RWPE1 (cell line): ENCODE results near the gene CCND1.

Experiments
- CTCF ChIA-PET: fragments of 350-600 bp; sonication (Branson Sonifier 250); formaldehyde crosslinking; extraction: SDS; loops from one replicate; lab custom pipeline; 2021; lab: Yijun Ruan, JAX
- POLR2A ChIA-PET: fragments of 400-600 bp; formaldehyde crosslinking; extraction: SDS; loops from one replicate; lab custom pipeline; 2020; ENCODE audit warnings: antibody characterized with exemption; ENCODE audit not compliant: low non-redundant PET; lab: Yijun Ruan, JAX
- DNase-seq: peaks from one replicate; pipeline ENCODE4 v3.0.0; 2012; ENCODE audit warnings: low spot score
- H3K27ac ChIP-seq: fragments of 450-650 bp; 2 replicates; pipeline ENCODE4 v1.5.1; 2017
- TF ChIP-seq, protein P1 (sequence below): fragments of 450-650 bp; conservative IDR thresholded peaks from 2 replicates; pipeline ENCODE4 v1.5.1; 2017; ENCODE audit warnings: low read depth, mild to moderate bottlenecking

Gene CCND1

GRCh38 chr11:69696749-69697468 is 56.0 kb downstream of the CCND1 start:
- no peak for DNase-seq

DNA sequence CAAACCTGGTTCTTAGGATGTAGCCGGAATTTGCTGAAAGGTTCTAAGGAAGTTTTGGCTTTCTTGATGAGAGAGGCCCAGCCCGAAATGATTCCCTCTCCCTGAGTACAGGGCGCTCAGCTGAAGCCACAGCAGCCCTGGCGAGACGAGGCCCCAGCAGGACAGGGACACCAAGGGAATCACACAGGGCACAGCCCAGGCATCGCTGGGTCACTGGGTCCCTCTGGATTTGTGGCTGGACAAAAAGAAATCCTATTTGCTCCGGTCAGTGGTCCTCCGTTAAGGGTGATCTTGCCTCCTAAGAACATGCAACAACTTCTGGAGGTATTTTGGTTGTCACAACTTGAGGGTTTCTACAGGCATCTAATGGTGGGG is 56.5 kb downstream of the CCND1 start:
- DNase-seq, result no peak
- CTCF ChIA-PET, result interaction anchor here (0.7 kb wide), 1 partner anchor 484 kb away, joined by 4 read pairs; no protein-coding TSS in a partner anchor
- POLR2A ChIA-PET, result no interaction called here
- TF ChIP-seq, protein P1, sequence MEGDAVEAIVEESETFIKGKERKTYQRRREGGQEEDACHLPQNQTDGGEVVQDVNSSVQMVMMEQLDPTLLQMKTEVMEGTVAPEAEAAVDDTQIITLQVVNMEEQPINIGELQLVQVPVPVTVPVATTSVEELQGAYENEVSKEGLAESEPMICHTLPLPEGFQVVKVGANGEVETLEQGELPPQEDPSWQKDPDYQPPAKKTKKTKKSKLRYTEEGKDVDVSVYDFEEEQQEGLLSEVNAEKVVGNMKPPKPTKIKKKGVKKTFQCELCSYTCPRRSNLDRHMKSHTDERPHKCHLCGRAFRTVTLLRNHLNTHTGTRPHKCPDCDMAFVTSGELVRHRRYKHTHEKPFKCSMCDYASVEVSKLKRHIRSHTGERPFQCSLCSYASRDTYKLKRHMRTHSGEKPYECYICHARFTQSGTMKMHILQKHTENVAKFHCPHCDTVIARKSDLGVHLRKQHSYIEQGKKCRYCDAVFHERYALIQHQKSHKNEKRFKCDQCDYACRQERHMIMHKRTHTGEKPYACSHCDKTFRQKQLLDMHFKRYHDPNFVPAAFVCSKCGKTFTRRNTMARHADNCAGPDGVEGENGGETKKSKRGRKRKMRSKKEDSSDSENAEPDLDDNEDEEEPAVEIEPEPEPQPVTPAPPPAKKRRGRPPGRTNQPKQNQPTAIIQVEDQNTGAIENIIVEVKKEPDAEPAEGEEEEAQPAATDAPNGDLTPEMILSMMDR, result no peak
- no peak overlapping the region for H3K27ac ChIP-seq

More at GRCh38 chr11:69696749-69697468, 56.0 kb downstream of the CCND1 start:
- TF ChIP-seq, protein P1, result no peak
- ChIA-PET POLR2A (no interaction called here), CTCF (interaction anchor here (0.6 to 0.8 kb wide), 3 partner anchors 11 to 1080 kb away, joined by 3 to 6 read pairs (median 4); no protein-coding TSS in a partner anchor)
- H3K27ac ChIP-seq, result no peak overlapping the region

- no peak overlapping the region for H3K27ac ChIP-seq
- TF ChIP-seq, protein P1, result no peak
- POLR2A ChIA-PET, result no interaction called here
- no peak for DNase-seq
- CTCF ChIA-PET, result interaction anchor here (0.7 kb wide), 1 partner anchor 484 kb away, joined by 4 read pairs; no protein-coding TSS in a partner anchor
Measured at GRCh38 chr11:69697861-69698260, 56.9 kb downstream of the CCND1 start.

DNA sequence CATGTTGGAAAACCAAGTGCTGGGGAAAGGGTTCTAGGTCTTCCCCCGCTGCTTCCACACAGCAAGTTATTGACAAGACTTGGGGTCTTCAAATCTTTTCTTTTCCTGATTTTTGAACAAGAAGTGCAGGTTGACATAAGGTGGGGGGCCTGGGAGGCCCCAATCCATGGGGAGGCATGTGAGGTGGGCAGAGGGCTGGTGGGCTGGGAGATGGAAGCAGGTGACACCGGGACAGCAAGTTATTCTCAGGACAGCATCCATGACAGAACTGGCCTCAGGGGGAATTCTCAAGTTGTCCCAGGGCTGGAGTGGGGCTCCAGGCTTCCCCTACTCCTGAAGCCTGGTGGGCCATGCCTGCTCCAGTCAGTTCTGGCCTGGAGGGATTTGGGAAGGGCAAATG is 57.4 kb downstream of the CCND1 start:
- ChIA-PET CTCF (interaction anchor here (0.7 kb wide), 1 partner anchor 484 kb away, joined by 4 read pairs; no protein-coding TSS in a partner anchor), POLR2A (no interaction called here)
- H3K27ac ChIP-seq, result no peak overlapping the region
- TF ChIP-seq, protein P1, result no peak
- no peak for DNase-seq

DNA sequence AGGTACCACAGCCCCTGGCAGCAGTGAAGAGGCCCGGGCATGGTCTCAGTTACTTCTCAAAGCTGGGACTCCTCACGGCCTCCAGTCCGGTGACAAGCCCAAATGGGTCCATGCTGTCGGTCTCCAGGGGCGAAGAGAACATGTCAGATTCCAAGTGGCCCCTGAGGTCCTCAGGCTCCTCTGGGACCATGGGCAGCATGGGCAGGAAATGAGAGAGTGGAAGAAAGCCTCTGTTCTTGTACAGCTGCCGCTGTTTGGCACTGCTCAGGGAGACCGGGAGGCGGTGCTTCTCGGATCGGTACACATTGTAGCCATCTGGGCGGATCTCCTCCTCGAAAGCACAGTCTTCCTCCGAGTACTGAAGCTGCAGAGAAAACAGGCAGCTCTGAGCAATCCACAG is 58.3 kb downstream of the CCND1 start:
- no peak for DNase-seq
- POLR2A ChIA-PET, result no interaction called here
- TF ChIP-seq, protein P1, result no peak

DNA sequence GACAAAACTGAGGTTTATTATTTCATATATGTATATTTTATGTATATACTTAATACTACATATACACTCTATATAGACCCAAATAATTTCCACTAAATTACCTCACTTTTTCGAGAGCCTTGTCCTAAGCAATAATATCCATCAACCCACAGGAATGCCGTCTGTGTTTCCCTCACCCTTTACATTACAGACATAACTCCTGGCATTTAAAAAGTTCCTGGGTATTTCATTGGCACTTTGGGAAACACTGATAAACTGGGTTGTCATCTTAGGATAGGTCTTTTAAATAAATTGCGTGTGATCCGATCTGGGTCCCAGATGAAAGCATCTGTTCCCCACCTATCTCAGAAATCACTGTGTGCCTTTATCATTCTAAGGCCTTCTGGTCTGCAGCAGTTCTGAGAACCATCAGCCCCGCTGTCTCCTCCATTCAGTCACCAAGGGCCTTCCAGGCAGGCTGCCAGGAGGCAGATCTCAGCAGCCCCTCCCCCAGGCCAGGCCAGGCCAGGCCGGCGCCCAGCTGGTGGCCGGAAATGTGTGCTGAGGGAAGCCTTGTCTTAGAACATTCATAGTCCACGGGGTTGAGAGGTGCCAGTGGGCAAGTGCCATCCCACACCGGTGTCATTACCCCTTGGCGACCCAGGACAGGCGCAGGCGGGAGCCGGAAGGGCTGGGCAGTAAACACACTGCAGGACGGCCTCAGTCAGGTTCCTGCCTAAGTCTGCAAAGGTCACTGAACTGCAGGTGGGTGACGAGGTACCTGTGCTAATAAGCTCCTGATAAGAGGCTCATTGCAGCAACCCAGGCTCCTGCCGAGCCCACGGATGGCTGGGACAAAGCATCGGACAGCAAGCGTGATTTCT is 59.6 kb downstream of the CCND1 start:
- CTCF ChIA-PET, result no interaction called here
- H3K27ac ChIP-seq, result no peak overlapping the region
- DNase-seq, result no peak
- POLR2A ChIA-PET, result interaction anchor here (0.6 kb wide), 1 partner anchor 385 kb away, joined by 5 read pairs; no protein-coding TSS in a partner anchor
- TF ChIP-seq, protein P1, result no peak

More for the DNA sequence above, 58.3 kb downstream of the CCND1 start:
- no peak overlapping the region for H3K27ac ChIP-seq
- CTCF ChIA-PET, result interaction anchor here (0.6 kb wide), 1 partner anchor 30 kb away, joined by 6 read pairs; no protein-coding TSS in a partner anchor
